ENCODE measurements around the gene FIG4. TPM values are rescaled to one million over a fixed set of nuclear protein-coding genes. Genes with fewer than 3 reads are reported as not detected.

The FIG4 gene
- total RNA-seq, 1 experiment from 2014 or later: 10.9 TPM

DNA sequence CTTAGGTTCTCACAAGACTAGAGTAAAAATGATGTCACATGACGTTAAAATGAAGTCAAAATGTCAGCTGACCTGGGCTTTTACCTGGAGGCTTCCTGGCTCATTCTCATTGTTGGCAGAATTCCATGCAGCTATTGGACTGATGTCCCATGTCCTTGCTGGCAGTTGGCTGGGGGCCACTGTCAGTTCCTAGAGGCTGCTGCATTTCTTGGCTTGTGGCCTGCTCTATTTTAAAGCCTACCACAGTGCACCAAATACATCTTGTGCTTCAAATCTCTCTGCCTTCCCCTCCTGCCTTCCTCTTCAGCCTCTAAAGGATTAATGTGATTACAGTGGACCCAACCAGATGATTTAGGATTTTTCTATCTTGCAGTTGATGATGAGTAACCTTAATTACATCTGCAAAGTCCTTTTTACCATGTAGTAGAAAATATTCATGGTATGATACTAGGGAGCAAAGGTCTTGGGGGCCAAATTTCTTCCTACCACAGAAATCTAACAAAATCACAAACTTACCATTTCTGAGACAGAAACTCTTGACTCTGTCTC lies 81.9 kb downstream of the FIG4 start:
- no TSS peak for BruUV-seq (replicated peaks)
- Histone ChIP-seq H3K4me3 (ENCODE audit: low read depth, low read length, poor library complexity, severe bottlenecking) (no peak overlapping the region), H3K36me3 (ENCODE audit: insufficient read depth, low read length, poor library complexity, severe bottlenecking) (no peaks in the 10 kb centered on the region), H3K27me3 (replicated peaks; ENCODE audit: insufficient read depth, low read depth, low read length, poor library complexity) (no peaks in the 10 kb centered on the region), H3K9me3 (ENCODE audit: low read depth, low read length, poor library complexity, severe bottlenecking) (no peaks in the 10 kb centered on the region), H3K4me1 (ENCODE audit: insufficient read depth, low read length, poor library complexity, severe bottlenecking) (no peaks in the 10 kb centered on the region), H3K27ac (ENCODE audit: low read depth, low read length, poor library complexity, severe bottlenecking) (no peak overlapping the region)
- CTCF ChIA-PET: no interaction called here
- TF ChIP-seq EZH2 (IDR thresholded peaks at IDR 0.05; ENCODE audit: borderline replicate concordance, low read depth, low read length, poor library complexity, severe bottlenecking): no peak
- TF ChIP-seq CTCF (conservative IDR thresholded peaks at IDR 0.05; ENCODE audit: low read depth, low read length): no peak
- no peak for DNase-seq (ENCODE audit: low spot score)
- POLR2A ChIA-PET (ENCODE audit: low non-redundant PET): no interaction called here
- intact Hi-C loops (cut with micrococcal nuclease; ENCODE audit: unreplicated experiment): no loop called here

DNA sequence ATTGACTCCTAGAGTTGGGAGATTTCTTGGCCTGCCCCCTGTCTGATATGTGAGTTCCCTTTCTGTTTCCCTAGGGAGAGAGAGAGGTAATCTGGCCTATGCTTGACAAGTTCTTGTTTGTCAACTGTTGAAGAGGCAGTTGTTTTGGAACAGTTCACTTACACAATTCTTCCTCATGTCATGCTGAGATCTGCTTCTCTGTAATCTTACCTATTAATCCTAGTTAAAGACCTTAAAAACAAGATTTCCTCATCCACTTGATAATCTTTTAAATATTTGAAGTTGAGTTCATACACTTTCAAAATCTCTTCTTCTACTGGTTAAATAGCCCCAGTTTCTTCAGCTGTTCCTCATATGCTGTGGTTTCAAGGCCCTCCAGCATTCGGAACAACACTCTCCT lies 89.9 kb downstream of the FIG4 start:
- Histone ChIP-seq H3K9me3 (ENCODE audit: low read depth, low read length, poor library complexity, severe bottlenecking) (no peaks in the 10 kb centered on the region), H3K27me3 (replicated peaks; ENCODE audit: insufficient read depth, low read depth, low read length, poor library complexity) (no peaks in the 10 kb centered on the region), H3K27ac (ENCODE audit: low read depth, low read length, poor library complexity, severe bottlenecking) (no peak overlapping the region), H3K36me3 (ENCODE audit: insufficient read depth, low read length, poor library complexity, severe bottlenecking) (no peaks in the 10 kb centered on the region), H3K4me3 (ENCODE audit: low read depth, low read length, poor library complexity, severe bottlenecking) (no peak overlapping the region), H3K4me1 (ENCODE audit: insufficient read depth, low read length, poor library complexity, severe bottlenecking) (no peaks in the 10 kb centered on the region)
- TF ChIP-seq CTCF (conservative IDR thresholded peaks at IDR 0.05; ENCODE audit: low read depth, low read length) (no peak), EZH2 (IDR thresholded peaks at IDR 0.05; ENCODE audit: borderline replicate concordance, low read depth, low read length, poor library complexity, severe bottlenecking) (no peak)
- no TSS peak for BruUV-seq (replicated peaks)
- CTCF ChIA-PET: no interaction called here
- intact Hi-C loops (cut with micrococcal nuclease; ENCODE audit: unreplicated experiment): no loop called here
- POLR2A ChIA-PET (ENCODE audit: low non-redundant PET): no interaction called here
- no peak for DNase-seq (ENCODE audit: low spot score)

DNA sequence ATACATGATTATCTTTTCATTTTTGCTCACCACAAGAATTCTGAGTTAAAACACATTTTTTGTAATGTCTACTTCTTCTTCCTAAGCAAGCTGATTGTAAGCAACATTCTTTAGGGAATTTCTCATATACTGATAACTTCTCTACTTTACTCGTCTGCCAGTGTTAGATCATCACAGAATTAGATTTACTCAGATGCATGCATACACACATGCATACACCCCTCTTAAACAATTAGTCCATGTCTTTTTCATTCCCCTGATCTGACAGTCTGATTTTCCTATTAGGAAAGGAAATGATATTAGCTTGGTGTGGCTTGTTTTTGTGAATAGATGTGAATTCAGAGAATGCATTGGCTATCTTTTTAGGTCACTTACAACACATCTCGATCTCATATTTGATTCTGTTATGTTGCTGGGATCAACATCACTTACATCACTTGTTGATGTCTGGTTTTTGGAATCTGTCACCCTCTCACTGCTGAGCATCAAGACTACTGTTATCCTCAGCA lies 91.4 kb downstream of the FIG4 start:
- TF ChIP-seq CTCF (conservative IDR thresholded peaks at IDR 0.05; ENCODE audit: low read depth, low read length) (no peak), EZH2 (IDR thresholded peaks at IDR 0.05; ENCODE audit: borderline replicate concordance, low read depth, low read length, poor library complexity, severe bottlenecking) (no peak)

More for the DNA sequence above, 91.4 kb downstream of the FIG4 start:
- Histone ChIP-seq H3K27ac (ENCODE audit: low read depth, low read length, poor library complexity, severe bottlenecking) (no peak overlapping the region), H3K36me3 (ENCODE audit: insufficient read depth, low read length, poor library complexity, severe bottlenecking) (no peaks in the 10 kb centered on the region), H3K4me3 (ENCODE audit: low read depth, low read length, poor library complexity, severe bottlenecking) (no peak overlapping the region), H3K9me3 (ENCODE audit: low read depth, low read length, poor library complexity, severe bottlenecking) (no peaks in the 10 kb centered on the region), H3K4me1 (ENCODE audit: insufficient read depth, low read length, poor library complexity, severe bottlenecking) (no peaks in the 10 kb centered on the region), H3K27me3 (replicated peaks; ENCODE audit: insufficient read depth, low read depth, low read length, poor library complexity) (no peaks in the 10 kb centered on the region)
- intact Hi-C loops (cut with micrococcal nuclease; ENCODE audit: unreplicated experiment): no loop called here
- no TSS peak for BruUV-seq (replicated peaks)
- ChIA-PET POLR2A (ENCODE audit: low non-redundant PET) (no interaction called here), CTCF (no interaction called here)
- no peak for DNase-seq (ENCODE audit: low spot score)

Measured in A673 (cell line).